Measurements from ENCODE around the gene PIM1. TPM values are rescaled to one million over a fixed set of nuclear protein-coding genes. Genes with fewer than 3 reads are reported as not detected.
A peak's percentile ranks its signal among the peaks of the same experiment; 100 is the strongest.

Gene PIM1
- total RNA-seq, 1 experiment from 2014 or later, result 2.2 TPM

DNA sequence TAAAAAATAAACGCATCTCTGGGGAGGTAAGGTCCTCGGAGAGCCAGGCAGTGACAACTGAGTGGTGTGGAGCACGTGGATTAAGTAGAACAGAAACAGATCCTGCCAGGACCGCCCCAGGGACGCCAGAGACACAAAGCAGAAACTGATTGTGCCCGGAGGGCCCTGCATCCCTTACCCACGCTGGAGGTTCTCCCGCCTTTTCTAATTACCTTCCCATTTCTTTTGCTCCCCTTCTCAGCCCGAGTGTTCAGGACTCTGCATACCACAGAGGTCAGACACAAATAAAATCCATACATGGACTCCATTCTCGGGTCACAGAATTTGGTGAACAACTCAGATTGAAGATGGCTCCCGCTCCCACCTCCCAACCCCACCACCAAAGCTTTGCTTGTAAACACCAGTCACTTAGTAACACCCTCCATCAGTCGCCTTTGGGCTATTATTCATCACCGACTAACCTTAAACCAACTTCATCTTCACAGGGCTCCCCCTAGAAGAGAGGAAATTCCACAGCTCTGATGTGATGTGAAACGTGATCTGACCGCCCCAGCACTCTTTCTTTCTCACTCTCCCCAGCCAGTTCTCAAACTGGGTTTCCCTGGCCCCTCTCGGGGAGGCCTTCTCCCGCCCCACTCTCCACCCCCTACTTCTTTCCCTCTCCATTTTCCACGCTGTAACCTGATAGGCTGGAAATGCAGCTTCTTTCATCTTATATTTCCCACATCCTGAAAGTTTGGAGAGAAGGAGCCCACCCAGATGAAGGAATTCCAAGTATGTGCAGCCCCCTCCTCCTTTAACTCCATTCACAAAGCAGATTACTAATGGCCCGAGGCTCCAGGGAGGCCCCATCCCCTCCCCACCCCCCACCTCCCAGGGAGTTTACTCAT is 32.5 kb upstream of the PIM1 start:
- peak; percentile 94 for DNase-seq (ENCODE audit: low read depth)

DNA sequence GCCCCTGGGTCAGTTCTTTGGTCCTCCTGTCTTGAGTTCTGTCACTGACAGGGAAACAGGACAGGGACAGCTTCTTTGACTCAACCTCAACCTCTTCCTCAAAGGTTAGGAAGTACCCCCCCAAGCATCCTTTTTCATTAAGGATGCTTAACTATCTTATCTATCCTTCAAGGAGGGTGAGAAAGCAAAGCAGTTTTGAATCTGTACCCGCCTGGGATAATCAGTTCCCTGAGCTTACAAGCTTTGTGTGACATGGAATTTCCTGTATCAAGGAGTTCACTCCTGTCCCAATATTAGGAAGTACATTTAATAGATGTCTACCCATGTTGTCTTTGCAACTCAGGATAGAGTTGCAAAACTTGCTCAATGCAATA is 31.1 kb upstream of the PIM1 start:
- DNase-seq (ENCODE audit: low read depth), result no peak

- DNase-seq (ENCODE audit: low read depth), result no peak
Measured at GRCh38 chr6:37139230-37139962, 30.6 kb upstream of the PIM1 start.

DNA sequence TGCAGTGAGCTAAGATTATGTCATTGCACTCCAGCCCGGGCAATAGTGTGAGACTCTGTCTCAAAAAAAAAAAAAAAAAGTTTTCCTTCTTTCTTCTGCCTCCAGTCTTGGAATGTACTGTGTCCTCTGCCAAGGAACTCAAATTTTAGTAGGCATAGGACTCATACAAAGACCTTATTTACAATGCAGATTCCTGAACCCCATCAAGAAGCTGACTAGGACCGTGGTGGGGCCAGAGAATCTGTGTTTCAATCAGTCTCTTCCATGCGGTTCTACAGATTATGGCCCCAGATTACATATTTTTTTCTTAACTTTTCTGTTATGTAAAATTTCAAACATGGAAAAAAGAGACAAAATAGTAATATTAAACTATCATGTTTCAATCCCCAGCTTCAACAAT is 29.8 kb upstream of the PIM1 start:
- no peak for DNase-seq (ENCODE audit: low read depth)

DNA sequence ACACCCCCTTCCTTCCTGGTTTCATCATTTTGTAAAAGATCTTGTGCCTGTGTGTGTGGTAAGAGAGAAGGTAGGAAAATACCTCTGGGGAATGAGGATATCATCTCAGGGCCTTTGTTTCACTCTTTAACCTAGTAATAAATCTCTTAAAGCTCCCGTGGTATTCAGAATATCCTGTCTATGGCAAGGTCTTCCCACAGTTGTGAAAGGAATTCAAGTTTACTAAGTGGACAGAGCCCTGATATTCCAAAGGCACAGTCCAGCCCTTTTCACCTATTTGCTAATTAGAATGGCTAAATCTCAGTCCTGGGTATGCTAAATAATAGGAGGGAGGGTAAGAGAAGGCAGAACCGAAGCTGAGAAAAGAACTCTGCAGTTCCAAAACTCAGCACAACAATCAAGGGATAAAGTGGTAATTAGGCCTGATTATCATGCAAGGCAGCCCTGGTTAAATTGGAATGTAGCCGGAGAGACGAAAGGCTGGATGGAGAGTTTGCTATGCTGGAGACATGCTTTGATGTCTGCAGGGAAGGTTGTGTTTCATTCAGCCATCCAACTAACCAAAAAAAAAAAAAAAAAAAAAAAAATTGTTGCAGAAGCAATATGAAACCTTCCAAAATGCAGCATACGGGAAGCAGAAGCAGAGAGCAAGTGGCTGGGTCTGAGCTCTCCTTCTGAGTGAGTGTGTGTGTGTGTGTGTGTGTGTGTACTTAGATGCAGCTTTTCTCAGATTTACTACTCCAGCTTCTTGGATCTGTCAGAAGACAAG is 28.5 kb upstream of the PIM1 start:
- DNase-seq (ENCODE audit: low read depth), result peak; percentile 40

GRCh38 chr6:37142050-37142614 is 27.8 kb upstream of the PIM1 start:
- DNase-seq (ENCODE audit: low read depth), result no peak

- no peak for DNase-seq (ENCODE audit: low read depth)
Measured at GRCh38 chr6:37143585-37143984, 26.4 kb upstream of the PIM1 start.

DNA sequence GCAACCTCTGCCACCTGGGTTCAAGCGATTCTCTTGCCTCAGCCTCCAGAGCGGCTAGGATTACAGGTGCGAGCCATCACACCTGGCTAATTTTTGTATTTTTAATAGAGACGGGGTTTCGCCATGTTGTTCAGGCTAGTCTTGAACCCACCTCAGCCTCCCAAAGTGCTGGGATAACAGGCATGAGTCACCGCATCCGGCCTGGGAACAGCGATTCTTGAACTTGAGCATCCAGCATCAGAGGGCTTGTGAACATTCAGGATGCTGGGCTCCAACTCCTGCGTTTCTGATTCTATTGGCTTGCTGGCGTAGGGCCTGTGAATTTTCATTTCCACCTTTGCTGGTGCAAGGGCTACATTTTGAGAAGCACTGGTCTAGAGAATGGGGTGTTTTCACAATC is 24.5 kb upstream of the PIM1 start:
- no peak for DNase-seq (ENCODE audit: low read depth)

GRCh38 chr6:37146735-37147157 is 23.2 kb upstream of the PIM1 start:
- no peak for DNase-seq (ENCODE audit: low read depth)

DNA sequence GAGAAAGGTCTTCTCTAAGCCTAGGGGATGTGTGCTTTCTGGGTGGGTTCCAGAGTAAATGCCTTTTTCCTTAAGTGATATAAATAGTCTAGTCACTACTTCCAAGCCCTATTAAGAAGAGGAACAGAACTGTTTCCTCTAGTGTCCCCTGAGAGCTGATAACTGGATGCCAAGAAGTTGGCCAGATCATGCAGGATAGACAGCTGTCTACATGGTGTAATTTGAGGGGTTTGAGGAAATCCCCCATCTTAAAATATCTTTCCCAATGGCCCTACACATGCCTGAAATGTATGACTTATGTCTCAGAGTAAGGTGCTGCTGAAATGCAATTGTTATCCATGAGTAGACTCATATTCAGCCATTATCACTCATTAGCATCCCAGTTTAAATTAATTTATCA is 20.2 kb upstream of the PIM1 start:
- peak; percentile 20 for DNase-seq (ENCODE audit: low read depth)

GRCh38 chr6:37150314-37150713 is 19.6 kb upstream of the PIM1 start:
- no peak for DNase-seq (ENCODE audit: low read depth)

GRCh38 chr6:37155394-37156312 is 14.3 kb upstream of the PIM1 start:
- no peak for DNase-seq (ENCODE audit: low read depth)

- DNase-seq (ENCODE audit: low read depth), result no peak
Measured at GRCh38 chr6:37158508-37158907, 11.4 kb upstream of the PIM1 start.

DNA sequence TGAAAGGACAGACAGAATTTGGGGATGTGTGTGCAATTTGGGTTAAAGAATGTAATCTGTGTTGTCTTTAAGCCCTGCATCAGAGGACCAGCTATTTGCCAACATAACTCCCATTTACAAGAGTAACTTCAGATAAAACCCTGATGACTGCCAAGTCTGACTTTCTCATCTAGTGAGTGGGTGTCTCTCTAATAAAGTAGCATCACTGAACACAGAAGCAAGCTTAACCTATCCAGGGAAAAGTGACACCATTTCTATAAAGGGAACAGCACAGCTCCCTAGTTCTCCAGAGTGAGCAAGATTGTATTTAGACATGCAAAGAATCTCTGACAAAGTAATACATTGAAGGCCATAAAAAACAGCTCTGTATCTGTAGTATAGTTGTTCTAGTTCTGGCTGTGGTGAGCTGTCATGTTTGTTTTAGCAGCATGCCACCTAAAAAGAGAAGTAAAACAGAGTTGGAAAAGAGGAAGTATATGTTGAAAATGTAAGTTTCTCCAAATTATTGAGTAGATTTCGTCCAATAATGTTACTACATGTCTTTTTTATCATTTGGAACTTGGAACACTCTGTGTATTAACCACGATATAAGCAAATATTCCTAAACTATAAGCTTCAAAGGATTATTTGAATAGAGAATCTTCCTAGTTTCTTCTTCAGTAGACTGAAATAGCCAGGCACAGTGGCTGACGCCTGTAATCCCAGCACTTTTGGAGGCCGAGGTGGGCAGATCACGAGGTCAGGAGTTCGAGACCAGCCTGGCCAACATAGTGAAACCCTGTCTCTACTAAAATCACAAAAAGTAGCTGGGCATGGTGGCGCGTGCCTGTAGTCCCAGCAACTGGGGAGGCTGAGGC is 8.8 kb upstream of the PIM1 start:
- DNase-seq (ENCODE audit: low read depth), result no peak

DNA sequence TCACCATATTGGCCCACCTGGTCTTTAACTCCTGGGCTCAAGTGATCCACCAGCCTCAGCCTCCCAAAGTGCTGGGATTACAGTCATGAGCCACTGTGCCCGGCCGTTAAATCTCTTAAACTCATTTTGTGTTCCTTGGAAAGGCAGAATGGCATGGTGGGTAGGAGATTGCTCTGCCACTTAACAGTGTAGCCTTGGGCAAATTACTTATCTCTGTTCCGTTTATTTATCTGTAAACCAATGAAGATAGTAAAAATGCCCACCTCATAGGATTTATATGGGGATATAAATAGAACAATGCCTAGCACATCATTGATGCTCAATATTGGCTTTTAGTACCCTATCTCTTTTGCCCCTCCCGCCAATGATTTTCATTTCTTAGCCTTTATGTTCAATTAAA is 7.2 kb upstream of the PIM1 start:
- no peak for DNase-seq (ENCODE audit: low read depth)

DNA sequence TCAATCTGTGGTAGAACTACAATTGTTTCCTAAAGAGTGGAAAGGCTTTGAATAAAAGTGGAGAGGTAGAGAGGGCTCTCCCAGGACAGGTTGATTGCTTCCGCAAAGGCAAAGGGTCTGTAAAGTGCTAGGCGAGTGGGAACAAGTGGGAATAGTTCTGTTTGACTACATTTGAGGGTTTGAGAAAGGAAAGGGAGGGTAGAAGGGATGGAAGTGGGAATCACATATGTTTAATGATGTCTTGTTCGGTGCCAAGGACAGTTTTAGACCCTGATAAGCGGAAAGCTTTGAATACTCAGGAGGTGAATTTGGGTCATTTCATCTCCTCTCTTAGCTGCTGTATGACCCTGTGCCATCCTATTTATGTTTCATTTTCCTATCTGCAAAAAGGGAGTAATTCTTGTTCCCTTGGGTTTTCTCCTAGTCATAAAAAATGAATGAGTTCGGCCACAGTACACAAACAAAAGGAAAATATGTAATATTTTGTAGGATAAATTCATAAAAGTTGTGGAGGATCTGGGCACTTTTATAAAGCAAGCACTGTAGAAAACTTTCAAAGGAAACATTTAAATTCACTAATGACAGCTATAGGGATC is 1.7 kb upstream of the PIM1 start:
- no peak for DNase-seq (ENCODE audit: low read depth)

GRCh38 chr6:37168811-37169495 is 999 bp upstream of the PIM1 start:
- peak; percentile 65 for DNase-seq (ENCODE audit: low read depth)

GRCh38 chr6:37170273-37171200 is 585 bp downstream of the PIM1 start:
- peak; percentile 31 for DNase-seq (ENCODE audit: low read depth)
